Nasal cavity respiratory epithelium epithelial cell of viscerocranial mucosa (primary cell): ENCODE measurements around the gene FZD1. TPM values are rescaled to one million over a fixed set of nuclear protein-coding genes. Genes with fewer than 3 reads are reported as not detected.

Experiments used
- total RNA-seq: library from RNA; depleted of rRNA; stranded (reverse); fragments of >200 nt; gene quantifications from 2 replicates; pipeline ENCODE4 v1.2.3, GENCODE V29; 2014

FZD1 gene
- total RNA-seq = 2.4 and 7.2 TPM in 2 replicates

GRCh38 chr7:91264046-91264923 is at the start of gene FZD1:
FZD1 (plus strand) TSS chr7:91264433; CDS start chr7:91264881, 448 bp downstream.

